RWPE2 (cell line): ENCODE results near the gene NLRP4.
"Not testable (repeated sequence)": the region's sequence is repeated elsewhere in the genome, so short reads cannot be mapped to it uniquely, and the experiment has no call there.

Experiments
- ATAC-seq: fragments of 200-7000 bp; cut with Tn5 transposase; 3 replicates; pipeline ENCODE4 v1.9.1; 2021; ENCODE audit warnings: low read depth
- DNase-seq: peaks from one replicate; pipeline ENCODE4 v3.0.0-alpha.2; 2020; ENCODE audit warnings: low spot score
- H3K27ac ChIP-seq: fragments of 450-650 bp; 2 replicates; pipeline ENCODE4 v1.5.1; 2017; ENCODE audit warnings: mild to moderate bottlenecking; ENCODE audit not compliant: poor library complexity, severe bottlenecking
- H3K27me3 ChIP-seq: fragments of 250-450 bp; sonication (Bioruptor Pico); 2 replicates; pipeline ENCODE4 v1.5.1; 2021; ENCODE audit warnings: mild to moderate bottlenecking, moderate library complexity; ENCODE audit not compliant: insufficient read depth, poor library complexity, severe bottlenecking
- H3K36me3 ChIP-seq: fragments of 250-450 bp; sonication (Bioruptor Pico); 2 replicates; pipeline ENCODE4 v1.5.1; 2020; ENCODE audit warnings: low read depth, mild to moderate bottlenecking, moderate library complexity
- H3K4me1 ChIP-seq: fragments of 250-450 bp; sonication (Bioruptor Pico); 2 replicates; pipeline ENCODE4 v1.5.1; 2021; ENCODE audit warnings: mild to moderate bottlenecking, moderate library complexity; ENCODE audit not compliant: insufficient read depth, poor library complexity, severe bottlenecking
- H3K4me3 ChIP-seq: fragments of 250-450 bp; sonication (Bioruptor Pico); 2 replicates; pipeline ENCODE4 v1.5.1; 2021; ENCODE audit warnings: mild to moderate bottlenecking, moderate library complexity; ENCODE audit not compliant: severe bottlenecking
- H3K9me3 ChIP-seq: fragments of 250-450 bp; sonication (Bioruptor Pico); 2 replicates; pipeline ENCODE4 v1.5.1; 2021; ENCODE audit warnings: mild to moderate bottlenecking, moderate library complexity; ENCODE audit not compliant: severe bottlenecking
- TF ChIP-seq, protein P1 (sequence below): fragments of 450-650 bp; IDR thresholded peaks from one replicate; pipeline ENCODE4 v1.5.1; 2017; ENCODE audit warnings: mild to moderate bottlenecking, moderate library complexity; ENCODE audit not compliant: poor library complexity, severe bottlenecking

NLRP4 gene

GRCh38 chr19:55912916-55913315, 76.6 kb downstream of the NLRP4 start:
- Histone ChIP-seq H3K4me1 (no peaks in the 10 kb centered on the region), H3K4me3 (no peak overlapping the region), H3K36me3 (no peaks in the 10 kb centered on the region), H3K27me3 (no peaks in the 10 kb centered on the region), H3K27ac (no peak overlapping the region), H3K9me3 (peaks cover 2% of the 10 kb centered on the region)
- ATAC-seq (no peak), DNase-seq (no peak)
- TF ChIP-seq, protein P1, sequence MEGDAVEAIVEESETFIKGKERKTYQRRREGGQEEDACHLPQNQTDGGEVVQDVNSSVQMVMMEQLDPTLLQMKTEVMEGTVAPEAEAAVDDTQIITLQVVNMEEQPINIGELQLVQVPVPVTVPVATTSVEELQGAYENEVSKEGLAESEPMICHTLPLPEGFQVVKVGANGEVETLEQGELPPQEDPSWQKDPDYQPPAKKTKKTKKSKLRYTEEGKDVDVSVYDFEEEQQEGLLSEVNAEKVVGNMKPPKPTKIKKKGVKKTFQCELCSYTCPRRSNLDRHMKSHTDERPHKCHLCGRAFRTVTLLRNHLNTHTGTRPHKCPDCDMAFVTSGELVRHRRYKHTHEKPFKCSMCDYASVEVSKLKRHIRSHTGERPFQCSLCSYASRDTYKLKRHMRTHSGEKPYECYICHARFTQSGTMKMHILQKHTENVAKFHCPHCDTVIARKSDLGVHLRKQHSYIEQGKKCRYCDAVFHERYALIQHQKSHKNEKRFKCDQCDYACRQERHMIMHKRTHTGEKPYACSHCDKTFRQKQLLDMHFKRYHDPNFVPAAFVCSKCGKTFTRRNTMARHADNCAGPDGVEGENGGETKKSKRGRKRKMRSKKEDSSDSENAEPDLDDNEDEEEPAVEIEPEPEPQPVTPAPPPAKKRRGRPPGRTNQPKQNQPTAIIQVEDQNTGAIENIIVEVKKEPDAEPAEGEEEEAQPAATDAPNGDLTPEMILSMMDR = no peak

DNA sequence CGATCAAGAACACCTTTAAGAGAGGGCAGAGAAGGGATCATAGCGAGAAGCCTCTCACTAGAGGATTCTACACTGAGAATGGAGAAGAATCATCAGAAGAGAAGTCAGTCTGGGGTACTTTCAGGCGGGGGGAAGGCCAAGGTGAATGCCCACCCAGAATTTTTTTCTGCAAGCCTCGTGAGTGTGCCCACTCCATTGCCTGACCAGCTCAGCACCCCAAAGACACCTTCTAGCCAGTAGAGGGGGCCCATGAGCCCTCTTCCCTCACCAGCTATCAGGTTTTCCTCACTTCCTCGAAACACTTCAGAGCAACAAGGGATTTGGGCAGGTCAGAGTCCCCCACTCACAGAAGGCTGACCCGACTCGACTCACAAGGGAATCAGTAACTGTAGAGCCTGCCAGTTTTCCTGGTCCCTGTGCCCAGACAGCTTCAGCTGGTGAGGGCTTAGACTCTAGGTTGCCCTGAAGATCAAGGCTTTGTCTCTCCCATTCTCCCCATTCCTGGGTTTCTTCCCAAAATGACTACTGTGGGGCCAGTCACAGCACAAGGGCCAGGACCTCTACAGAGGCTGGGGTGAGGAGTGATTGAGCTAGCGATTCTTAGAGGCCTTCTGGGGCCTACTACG, 77.4 kb downstream of the NLRP4 start:
- Histone ChIP-seq H3K4me1 (no peaks in the 10 kb centered on the region), H3K4me3 (no peak overlapping the region), H3K9me3 (peaks cover 4% of the 10 kb centered on the region), H3K27ac (no peak overlapping the region), H3K27me3 (no peaks in the 10 kb centered on the region), H3K36me3 (no peaks in the 10 kb centered on the region)
- DNase-seq (no peak), ATAC-seq (no peak)
- TF ChIP-seq, protein P1 = peak; percentile 28

GRCh38 chr19:55923556-55923955, 87.2 kb downstream of the NLRP4 start:
- no peak for ATAC-seq
- Histone ChIP-seq H3K4me3 (no peak overlapping the region), H3K9me3 (peaks cover under 1% of the 10 kb centered on the region), H3K27me3 (no peaks in the 10 kb centered on the region), H3K4me1 (no peaks in the 10 kb centered on the region), H3K27ac (no peak overlapping the region), H3K36me3 (no peaks in the 10 kb centered on the region)
- DNase-seq = no peak
- TF ChIP-seq, protein P1 = no peak

DNA sequence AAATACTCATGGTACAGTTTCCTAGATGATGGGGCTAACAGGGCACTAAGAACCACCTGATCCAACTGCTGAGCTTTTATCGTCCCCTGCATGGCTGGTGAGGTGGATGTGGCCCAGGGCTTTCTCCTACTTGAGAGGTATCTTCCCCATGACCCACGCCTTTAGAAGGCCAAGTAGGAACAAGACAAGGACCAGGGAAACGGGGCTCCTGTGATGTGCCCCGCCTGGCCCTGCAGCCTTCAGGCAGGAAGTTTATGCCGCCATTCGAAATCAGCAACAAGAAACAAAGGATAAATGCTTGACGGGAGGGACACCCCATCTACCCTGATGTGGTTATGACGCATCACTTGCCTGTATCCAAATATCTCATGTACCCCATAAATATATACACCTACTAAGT, 91.7 kb downstream of the NLRP4 start:
- TF ChIP-seq, protein P1 = no peak
- H3K4me1 ChIP-seq = no peaks in the 10 kb centered on the region
- no peak for DNase-seq
- no peak for ATAC-seq
- no peak overlapping the region for H3K27ac ChIP-seq
- H3K4me3 ChIP-seq = no peak overlapping the region
- H3K36me3 ChIP-seq = no peaks in the 10 kb centered on the region
- H3K27me3 ChIP-seq = no peaks in the 10 kb centered on the region
- no peaks in the 10 kb centered on the region for H3K9me3 ChIP-seq

DNA sequence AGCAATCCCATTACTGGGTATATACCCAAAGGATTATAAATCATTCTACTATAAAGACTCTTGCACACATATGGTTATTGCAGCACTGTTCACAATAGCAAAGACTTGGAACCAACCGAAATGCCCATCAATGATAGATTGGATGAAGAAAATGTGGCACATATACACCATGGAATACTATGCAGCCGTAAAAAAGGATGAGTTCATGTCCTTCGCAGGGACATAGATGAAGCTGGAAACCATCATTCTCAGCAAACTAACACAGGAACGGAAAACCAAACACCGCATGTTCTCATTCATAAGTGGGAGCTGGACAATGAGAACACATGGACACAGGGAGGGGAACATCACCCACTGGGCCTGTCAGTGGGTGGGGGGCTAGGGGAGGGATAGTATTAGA, 92.9 kb downstream of the NLRP4 start:
- not testable (repeated sequence) for H3K4me1 ChIP-seq, ATAC-seq, H3K27ac ChIP-seq, H3K4me3 ChIP-seq, H3K9me3 ChIP-seq, DNase-seq, H3K36me3 ChIP-seq, H3K27me3 ChIP-seq
